GM18951 (cell line): ENCODE data around the gene SMIM43.

ENCODE experiments used
- POLR2A ChIP-seq: IDR thresholded peaks from 4 replicates; pipeline ENCODE4 v1.6.1; 2011; ENCODE audit warnings: mild to moderate bottlenecking; ENCODE audit not compliant: insufficient read length, insufficient read depth; ENCODE audit errors: extremely low read depth
- in situ Hi-C: fragments of 300-500 bp; cut with MboI; formaldehyde crosslinking; loops from one replicate; pipeline ENCODE4 v1.12.0; 2022; ENCODE audit warnings: low sequenced_read_pairs, mixed read lengths, inconsistent platforms; ENCODE audit not compliant: unreplicated experiment

Gene SMIM43

GRCh38 chr4:121714548-121714947 lies 50.4 kb downstream of the SMIM43 start:
- in situ Hi-C loops = no loop called here
- no peak for TF ChIP-seq POLR2A

- in situ Hi-C loops = no loop called here
- no peak for TF ChIP-seq POLR2A
These were observed 52.2 kb downstream of the SMIM43 start for GRCh38 chr4:121712783-121713182.

GRCh38 chr4:121712001-121712651 lies 52.8 kb downstream of the SMIM43 start:
- no peak for TF ChIP-seq POLR2A

GRCh38 chr4:121711263-121712000 lies 53.5 kb downstream of the SMIM43 start:
- no peak for TF ChIP-seq POLR2A
- in situ Hi-C loops = no loop called here

More at GRCh38 chr4:121712001-121712651, 52.8 kb downstream of the SMIM43 start:
- in situ Hi-C loops = no loop called here

GRCh38 chr4:121709766-121710405 lies 55.1 kb downstream of the SMIM43 start:
- in situ Hi-C loops = no loop called here
- no peak for TF ChIP-seq POLR2A
